CD4-positive, alpha-beta T cell treated with Interleukin-1 beta for 1 hour (primary cell): Measurements from ENCODE around the gene CYP2F1.
"Not testable (repeated sequence)": the region's sequence is repeated elsewhere in the genome, so short reads cannot be mapped to it uniquely, and the experiment has no call there.

ENCODE experiments used
- DNase-seq, 2 donors: peaks; one replicate each; pipeline ENCODE4 v3.0.0-alpha.2; 2020 to 2022

The CYP2F1 gene

GRCh38 chr19:41127801-41128300 lies 13.6 kb downstream of the CYP2F1 start:
- DNase-seq: peak; percentile 83 to 86

GRCh38 chr19:41128692-41129091 lies 14.5 kb downstream of the CYP2F1 start:
- DNase-seq: no peak

GRCh38 chr19:41131186-41131585 lies 17.0 kb downstream of the CYP2F1 start:
- DNase-seq: no peak

GRCh38 chr19:41133260-41133659 lies 19.0 kb downstream of the CYP2F1 start:
- DNase-seq: no peak

- DNase-seq: no peak
These were observed 20.4 kb downstream of the CYP2F1 start for GRCh38 chr19:41134616-41135015.

GRCh38 chr19:41135390-41136384 lies 21.5 kb downstream of the CYP2F1 start:
- peak; percentile 60 to 64 for DNase-seq

GRCh38 chr19:41136636-41137455 lies 22.6 kb downstream of the CYP2F1 start:
- no peak for DNase-seq

- DNase-seq: peak; percentile 86 to 90
These were observed 30.2 kb downstream of the CYP2F1 start for GRCh38 chr19:41144403-41144802.

GRCh38 chr19:41149831-41150230 lies 35.6 kb downstream of the CYP2F1 start:
- no peak for DNase-seq

GRCh38 chr19:41150986-41151385 lies 36.8 kb downstream of the CYP2F1 start:
- not testable (repeated sequence) for DNase-seq

- DNase-seq: no peak
These were observed 39.8 kb downstream of the CYP2F1 start for GRCh38 chr19:41154060-41154459.

GRCh38 chr19:41156207-41156606 lies 42.0 kb downstream of the CYP2F1 start:
- DNase-seq: no peak

GRCh38 chr19:41159881-41160280 lies 45.6 kb downstream of the CYP2F1 start:
- DNase-seq: no peak

- DNase-seq: no peak
These were observed 47.7 kb downstream of the CYP2F1 start for GRCh38 chr19:41161903-41162302.

- no peak for DNase-seq
These were observed 52.9 kb downstream of the CYP2F1 start for GRCh38 chr19:41166944-41167804.

- DNase-seq: no peak
These were observed 58.3 kb downstream of the CYP2F1 start for GRCh38 chr19:41172297-41173164.

- no peak for DNase-seq
These were observed 60.2 kb downstream of the CYP2F1 start for GRCh38 chr19:41174297-41174928.

GRCh38 chr19:41175801-41176777 lies 61.9 kb downstream of the CYP2F1 start:
- DNase-seq: peak; percentile 35 to 64
